SK-N-SH (cell line): ENCODE results near the gene MARCHF4. TPM values are rescaled to one million over a fixed set of nuclear protein-coding genes. Genes with fewer than 3 reads are reported as not detected.
A peak's percentile ranks its signal among the peaks of the same experiment; 100 is the strongest.

Experiments
- CTCF ChIA-PET: fragments of 300-600, 350-600 bp; formaldehyde crosslinking; extraction: SDS; loops from one replicate; lab custom pipeline; 2021; lab: Yijun Ruan, JAX
- POLR2A ChIA-PET: fragments of 350-600 bp; sonication (Branson Sonifier 250); formaldehyde crosslinking; extraction: SDS; loops from one replicate; lab custom pipeline; 2020; ENCODE audit warnings: antibody characterized with exemption, inconsistent platforms; lab: Yijun Ruan, JAX
- DNase-seq: peaks from one replicate; pipeline ENCODE4 v3.0.0; 2012
- H2AFZ ChIP-seq: fragments of 200-600 bp; sonication (generic); 2 replicates; pipeline ENCODE4 v1.8.1; 2016; ENCODE audit warnings: antibody characterized with exemption, mild to moderate bottlenecking, low read depth
- H3F3A ChIP-seq: fragments of 200-600 bp; sonication (generic); replicated peaks from 2 replicates; pipeline ENCODE3; 2016; ENCODE audit warnings: antibody characterized with exemption, mild to moderate bottlenecking; ENCODE audit not compliant: insufficient read depth
- H3K27ac ChIP-seq, 2 experiments: fragments of 200-500 bp in 1 of 2; fragments of 200-600 bp in 1 of 2; sonication (Bioruptor generic) in 1 of 2; sonication (generic), shearing (Covaris generic) in 1 of 2; 2 replicates each; pipeline versions ENCODE4 v1.5.1 to v1.6.1; 2014 to 2016; ENCODE audit warnings: low read depth in 2 of 2, inconsistent platforms in 1 of 2, low read length in 1 of 2, mild to moderate bottlenecking in 1 of 2, mixed read lengths in 1 of 2
- H3K27me3 ChIP-seq: fragments of 200-600 bp; sonication (generic), shearing (Covaris generic); 2 replicates; pipeline ENCODE4 v1.6.1; 2016; ENCODE audit warnings: mixed run types; ENCODE audit not compliant: insufficient read depth
- H3K36me3 ChIP-seq, 2 experiments: fragments of 200-500 bp in 1 of 2; fragments of 200-600 bp in 1 of 2; sonication (Bioruptor generic) in 1 of 2; sonication (generic) in 1 of 2; replicated peaks in 1 of 2; 2 replicates each; pipeline versions ENCODE3 to v1.5.1; 2014 to 2016; ENCODE audit warnings: low read length in 1 of 2, mild to moderate bottlenecking in 1 of 2; ENCODE audit not compliant: insufficient read depth in 2 of 2, control insufficient read depth in 1 of 2
- H3K4me1 ChIP-seq, 2 experiments: fragments of 200-500 bp in 1 of 2; fragments of 200-600 bp in 1 of 2; sonication (Bioruptor generic) in 1 of 2; sonication (generic), shearing (Covaris generic) in 1 of 2; 2 replicates each; pipeline versions ENCODE4 v1.5.1 to v1.6.1; 2014 to 2016; ENCODE audit warnings: low read depth in 1 of 2, low read length in 1 of 2, mixed run types in 1 of 2; ENCODE audit not compliant: insufficient read depth in 2 of 2, control insufficient read depth in 1 of 2
- H3K4me2 ChIP-seq: fragments of 200-600 bp; sonication (generic), shearing (Covaris generic); 2 replicates; pipeline ENCODE4 v1.6.1; 2017; ENCODE audit warnings: mixed run types
- H3K4me3 ChIP-seq, 2 experiments: fragments of 200-500 bp in 1 of 2; fragments of 200-600 bp in 1 of 2; sonication (Bioruptor generic) in 1 of 2; sonication (generic), shearing (Covaris generic) in 1 of 2; 2 replicates each; pipeline versions ENCODE4 v1.5.1 to v1.8.1; 2014 to 2016; ENCODE audit warnings: low read depth in 2 of 2, inconsistent platforms in 1 of 2, low read length in 1 of 2, mild to moderate bottlenecking in 1 of 2, mixed read lengths in 1 of 2, moderate library complexity in 1 of 2
- H3K79me2 ChIP-seq: fragments of 200-600 bp; sonication (generic); 2 replicates; pipeline ENCODE4 v1.8.1; 2017; ENCODE audit warnings: mild to moderate bottlenecking; ENCODE audit not compliant: insufficient read depth
- H3K9ac ChIP-seq: fragments of 200-600 bp; sonication (generic); 2 replicates; pipeline ENCODE4 v1.6.1; 2017; ENCODE audit warnings: mixed run types
- H3K9me2 ChIP-seq: fragments of 200-600 bp; sonication (generic); 2 replicates; pipeline ENCODE4 v1.6.1; 2017; ENCODE audit warnings: mixed run types
- H3K9me3 ChIP-seq: fragments of 200-600 bp; sonication (generic); 2 replicates; pipeline ENCODE4 v1.6.1; 2017; ENCODE audit warnings: mixed run types, mild to moderate bottlenecking, moderate library complexity
- H4K20me1 ChIP-seq: fragments of 200-600 bp; sonication (generic); 2 replicates; pipeline ENCODE4 v1.6.1; 2017; ENCODE audit warnings: mild to moderate bottlenecking, mixed run types; ENCODE audit not compliant: insufficient read depth
- FOSL2 ChIP-seq: IDR thresholded peaks from 2 replicates; pipeline ENCODE4 v1.4.0; 2012; ENCODE audit warnings: low read depth, mild to moderate bottlenecking, moderate library complexity, borderline replicate concordance
- GABPA ChIP-seq: IDR thresholded peaks from 2 replicates; pipeline ENCODE4 v1.4.0; 2012; ENCODE audit warnings: low read depth, mild to moderate bottlenecking
- GATA2 ChIP-seq: sonication (generic); formaldehyde crosslinking; IDR thresholded peaks from 2 replicates; pipeline ENCODE4 v1.5.0; 2020; ENCODE audit warnings: mild to moderate bottlenecking, missing genetic modification reagents
- RAD21 ChIP-seq: IDR thresholded peaks from 2 replicates; pipeline ENCODE4 v1.6.1; 2012; ENCODE audit warnings: mild to moderate bottlenecking, low read length
- TEAD4 ChIP-seq: IDR thresholded peaks from 2 replicates; pipeline ENCODE4 v1.4.0; 2012; ENCODE audit warnings: mild to moderate bottlenecking, borderline replicate concordance; ENCODE audit not compliant: insufficient read depth
- WGBS: methylation state at CpG from one replicate; pipeline ENCODE4 v1.1.6; 2017; ENCODE audit warnings: low lambda C conversion rate; 5-methylcytosine and 5-hydroxymethylcytosine counted together
- polyA plus RNA-seq, 3 experiments: library from polyadenylated mRNA; depleted of rRNA; stranded (reverse); fragments of >200 nt; gene quantifications; 2 replicates each; pipeline ENCODE4 v1.2.3, GENCODE V29; 2012
- small RNA-seq, 7 experiments: library from RNA; depleted of rRNA; stranded (forward); fragments of <200 nt; gene quantifications; one replicate each; pipeline ENCODE3, GENCODE V24; 2012
- TF ChIP-seq, protein P1 (sequence below): fragments of 150-350 bp; IDR thresholded peaks from 2 replicates; pipeline ENCODE4 v1.6.1; 2017; ENCODE audit warnings: antibody characterized with exemption, low read length, low read depth, borderline replicate concordance

MARCHF4 gene
- polyA plus RNA-seq, 1 of the 3 experiments (the other 2 are of a cell fraction): 7.6 TPM

GRCh38 chr2:216335252-216335651, 37.0 kb downstream of the MARCHF4 start:
- CTCF ChIA-PET: interaction anchor here (0.6 kb wide), 1 partner anchor 69 kb away, joined by 3 read pairs; no protein-coding TSS in a partner anchor

GRCh38 chr2:216328347-216328746, 43.9 kb downstream of the MARCHF4 start:
- Histone ChIP-seq H3K9me2 (no peaks in the 10 kb centered on the region), H3F3A (peaks cover 9% of the 10 kb centered on the region), H3K79me2 (peaks cover 75% of the 10 kb centered on the region), H3K27ac (no peak overlapping the region), H3K9ac (no peak overlapping the region), H2AFZ (no peak overlapping the region), H3K9me3 (peaks cover 13% of the 10 kb centered on the region; the same call in 1 of the 2 replicates), H3K4me2 (no peak overlapping the region), H3K27me3 (no peaks in the 10 kb centered on the region)
- WGBS: 92% methylated on average over 5 of the region's 5 CpGs
- POLR2A ChIA-PET: no interaction called here
- no peak for DNase-seq
- peak; percentile 33 for TF ChIP-seq RAD21
- TF ChIP-seq, protein P1, sequence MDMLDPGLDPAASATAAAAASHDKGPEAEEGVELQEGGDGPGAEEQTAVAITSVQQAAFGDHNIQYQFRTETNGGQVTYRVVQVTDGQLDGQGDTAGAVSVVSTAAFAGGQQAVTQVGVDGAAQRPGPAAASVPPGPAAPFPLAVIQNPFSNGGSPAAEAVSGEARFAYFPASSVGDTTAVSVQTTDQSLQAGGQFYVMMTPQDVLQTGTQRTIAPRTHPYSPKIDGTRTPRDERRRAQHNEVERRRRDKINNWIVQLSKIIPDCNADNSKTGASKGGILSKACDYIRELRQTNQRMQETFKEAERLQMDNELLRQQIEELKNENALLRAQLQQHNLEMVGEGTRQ: no peak
- TF ChIP-seq, all 33 proteins: peak for 1
- Histone ChIP-seq H3K4me1 (no peaks in the 10 kb centered on the region; a peak in 1 of 4 replicates), H3K36me3 (peaks cover 0 to 24% of the 10 kb centered on the region in 2 experiments), H3K4me3 (no peak overlapping the region), H4K20me1 (no peaks in the 10 kb centered on the region)
- CTCF ChIA-PET: no interaction called here

More at GRCh38 chr2:216335252-216335651, 37.0 kb downstream of the MARCHF4 start:
- H3K9me3 ChIP-seq: peaks cover 9% of the 10 kb centered on the region; the same call in 1 of the 2 replicates
- TF ChIP-seq TEAD4: 0 out of 2 replicates have a peak, but pooled peaks have one; percentile 10
- no peak for TF ChIP-seq GABPA
- H3K9ac ChIP-seq: no peak overlapping the region
- H3K4me2 ChIP-seq: no peak overlapping the region
- H3F3A ChIP-seq: peaks cover 18% of the 10 kb centered on the region
- H4K20me1 ChIP-seq: no peaks in the 10 kb centered on the region
- no peaks in the 10 kb centered on the region for H3K9me2 ChIP-seq
- H3K79me2 ChIP-seq: peaks cover 73% of the 10 kb centered on the region
- no peak overlapping the region for H2AFZ ChIP-seq
- no peak overlapping the region for H3K4me3 ChIP-seq
- H3K27me3 ChIP-seq: no peaks in the 10 kb centered on the region
- DNase-seq: no peak
- H3K4me1 ChIP-seq: peaks cover 9 to 16% of the 10 kb centered on the region in 2 experiments
- H3K27ac ChIP-seq: peak overlapping the region in 1 of 2 experiments; percentile 22; a peak in 2 of 4 replicates
- 88% methylated on average over 1 of the region's 1 CpG for WGBS
- peaks cover 0 to 21% of the 10 kb centered on the region in 2 experiments for H3K36me3 ChIP-seq
- POLR2A ChIA-PET: no interaction called here

- TF ChIP-seq GATA2 (CRISPR knock-in tag) (0 out of 2 replicates have a peak, but pooled peaks have one; percentile 10), FOSL2 (no peak)
- TF ChIP-seq, all 33 proteins: peak for 1
These were observed 44.8 kb downstream of the MARCHF4 start for GRCh38 chr2:216327447-216327935.

More at GRCh38 chr2:216327447-216327935, 44.8 kb downstream of the MARCHF4 start:
- 100% methylated on average over 1 of the region's 1 CpG for WGBS
- Histone ChIP-seq H2AFZ (no peak overlapping the region), H3K9me2 (no peaks in the 10 kb centered on the region), H4K20me1 (no peaks in the 10 kb centered on the region), H3K79me2 (peaks cover 77% of the 10 kb centered on the region), H3K4me2 (no peak overlapping the region), H3K27me3 (no peaks in the 10 kb centered on the region), H3K9ac (no peak overlapping the region), H3K36me3 (peaks cover 0 to 17% of the 10 kb centered on the region in 2 experiments), H3K27ac (peak overlapping the region in 1 of 2 experiments; percentile 31; a peak in 1 of 4 replicates), H3K4me3 (no peak overlapping the region), H3K4me1 (no peaks in the 10 kb centered on the region; a peak in 1 of 4 replicates), H3K9me3 (peaks cover 13% of the 10 kb centered on the region; the same call in 1 of the 2 replicates), H3F3A (peaks cover 9% of the 10 kb centered on the region)
- ChIA-PET CTCF (interaction anchor here (0.7 to 1.1 kb wide), 2 partner anchors 13 to 300 kb away, joined by 3 read pairs; no protein-coding TSS in a partner anchor), POLR2A (no interaction called here)
- DNase-seq: no peak

Small RNA genes within 50 kb of the gene (small RNA-seq; reads per million reads assigned to genes)
- 0 reads per million in 7 experiments for gene RF00019

Other genes starting within 250 kb of the MARCHF4 start
- gene SMARCAL1, start 40.0 kb upstream of the MARCHF4 start, polyA plus RNA-seq (2012; rRNA removed): 26.1 and 27.0 TPM in 2 replicates
- gene RPL37A, start 126.4 kb upstream of the MARCHF4 start, polyA plus RNA-seq (2012; rRNA removed): 2,018 and 3,014 TPM in 2 replicates